NCI-H2107 treated with DMSO at 0.1 percent for 48 hours (cell line): ENCODE measurements around the gene CAMK1D.

Experiments used
- DNase-seq: peaks from one replicate; lab custom pipeline; 2025; ENCODE audit not compliant: unreplicated experiment; lab: John Stamatoyannopoulos, UW

Gene CAMK1D

GRCh38 chr10:12397941-12398340 is 48.6 kb downstream of the CAMK1D start:
- DNase-seq, result no peak

GRCh38 chr10:12400266-12400931 is 51.1 kb downstream of the CAMK1D start:
- no peak for DNase-seq

GRCh38 chr10:12401466-12401865 is 52.1 kb downstream of the CAMK1D start:
- DNase-seq, result no peak

GRCh38 chr10:12403119-12403518 is 53.8 kb downstream of the CAMK1D start:
- DNase-seq, result no peak

- DNase-seq, result no peak
These were observed 56.3 kb downstream of the CAMK1D start for GRCh38 chr10:12405342-12406320.

- DNase-seq, result no peak
These were observed 57.5 kb downstream of the CAMK1D start for GRCh38 chr10:12406764-12407400.

- no peak for DNase-seq
These were observed 59.1 kb downstream of the CAMK1D start for GRCh38 chr10:12408472-12408871.

- no peak for DNase-seq
These were observed 59.8 kb downstream of the CAMK1D start for GRCh38 chr10:12409161-12409560.

- no peak for DNase-seq
These were observed 60.3 kb downstream of the CAMK1D start for GRCh38 chr10:12409613-12410012.

- DNase-seq, result no peak
These were observed 63.5 kb downstream of the CAMK1D start for GRCh38 chr10:12412666-12413368.

GRCh38 chr10:12413369-12413711 is 64.0 kb downstream of the CAMK1D start:
- no peak for DNase-seq

GRCh38 chr10:12414278-12414989 is 65.1 kb downstream of the CAMK1D start:
- DNase-seq, result no peak

- DNase-seq, result no peak
These were observed 67.2 kb downstream of the CAMK1D start for GRCh38 chr10:12416344-12417050.

GRCh38 chr10:12417331-12417730 is 68.0 kb downstream of the CAMK1D start:
- DNase-seq, result no peak

GRCh38 chr10:12418000-12418399 is 68.7 kb downstream of the CAMK1D start:
- no peak for DNase-seq

GRCh38 chr10:12418725-12419261 is 69.4 kb downstream of the CAMK1D start:
- no peak for DNase-seq

- no peak for DNase-seq
These were observed 70.0 kb downstream of the CAMK1D start for GRCh38 chr10:12419262-12419847.

- DNase-seq, result peak; percentile 16
These were observed 71.3 kb downstream of the CAMK1D start for GRCh38 chr10:12420530-12421120.

- DNase-seq, result peak; percentile 48
These were observed 72.8 kb downstream of the CAMK1D start for GRCh38 chr10:12422189-12422588.
